A549 (cell line): Measurements from ENCODE around the gene BICRA. TPM values are rescaled to one million over a fixed set of nuclear protein-coding genes. Genes with fewer than 3 reads are reported as not detected.

Experiments used
- ATAC-seq, 2 experiments: fragments of 200-7000 bp in 1 of 2; fragments of >200 bp in 1 of 2; cut with Nextera tagmentation in 1 of 2; cut with Tn5 transposase in 1 of 2; 3 replicates each; pipeline versions ENCODE4 v1.8.0 to v1.9.1; 2018 to 2020; ENCODE audit warnings: mild to moderate bottlenecking in 1 of 2, moderate library complexity in 1 of 2
- CTCF ChIA-PET: fragments of 300-600 bp; sonication (Branson Sonifier 250); formaldehyde crosslinking; extraction: SDS; loops from one replicate; lab custom pipeline; 2021; ENCODE audit warnings: antibody characterized with exemption, inconsistent platforms; lab: Yijun Ruan, JAX
- POLR2A ChIA-PET: fragments of 350-600 bp; formaldehyde crosslinking; extraction: SDS; loops from one replicate; lab custom pipeline; 2021; ENCODE audit warnings: antibody characterized with exemption, inconsistent platforms; lab: Yijun Ruan, JAX
- DNase-seq, 2 experiments: peaks; one replicate each; pipeline versions ENCODE4 v3.0.0 to v3.0.0-alpha.2; 2011 to 2016; ENCODE audit warnings: low read depth in 1 of 2, low spot score in 1 of 2
- FAIRE-seq: peaks from 2 replicates; lab custom pipeline; 2011; peaks lifted over from hg19 to GRCh38; lab: Jason Lieb, UNC
- H3K27ac ChIP-seq, 2 experiments: fragments of >200 bp; sonication (Bioruptor Twin); formaldehyde crosslinking; 3 replicates each; pipeline ENCODE4 v1.5.1; 2016 to 2017
- H3K4me1 ChIP-seq: fragments of >200 bp; sonication (Bioruptor Twin); formaldehyde crosslinking; 3 replicates; pipeline ENCODE4 v1.6.1; 2016
- H3K4me2 ChIP-seq: fragments of >200 bp; sonication (Bioruptor Twin); formaldehyde crosslinking; 3 replicates; pipeline ENCODE4 v1.6.1; 2016
- H3K4me3 ChIP-seq: fragments of >200 bp; sonication (Bioruptor Twin); formaldehyde crosslinking; 3 replicates; pipeline ENCODE4 v1.5.1; 2016
- H3K9me3 ChIP-seq: fragments of >200 bp; sonication (Bioruptor Twin); formaldehyde crosslinking; 3 replicates; pipeline ENCODE4 v1.6.1; 2016
- BCL3 ChIP-seq: fragments of >200 bp; sonication (Bioruptor Twin); formaldehyde crosslinking; IDR thresholded peaks from 3 replicates; pipeline ENCODE4 v1.6.1; 2016
- CEBPB ChIP-seq, 2 experiments: fragments of >200 bp in 1 of 2; sonication (Bioruptor Twin) in 1 of 2; formaldehyde crosslinking in 1 of 2; IDR thresholded peaks; 2 replicates each; pipeline ENCODE4 v1.6.1; 2012 to 2016
- CHD4 ChIP-seq: fragments of 200-600 bp; sonication (generic); IDR thresholded peaks from 2 replicates; pipeline ENCODE4 v1.6.1; 2016; ENCODE audit warnings: antibody characterized with exemption, mild to moderate bottlenecking, borderline replicate concordance
- E2F6 ChIP-seq: IDR thresholded peaks from 2 replicates; pipeline ENCODE4 v1.6.1; 2012; ENCODE audit warnings: low read depth, borderline replicate concordance
- EP300 ChIP-seq, 2 experiments: fragments of >200 bp; sonication (Bioruptor Twin); formaldehyde crosslinking; IDR thresholded peaks; 2 replicates in 1 of 2; 3 replicates in 1 of 2; pipeline ENCODE4 v1.6.1; 2016 to 2017
- FOSB ChIP-seq: fragments of 250-450 bp; sonication (Bioruptor Pico); IDR thresholded peaks from 2 replicates; pipeline ENCODE4 v1.5.0; 2020; ENCODE audit warnings: mild to moderate bottlenecking, moderate library complexity
- HMGXB4 ChIP-seq: fragments of 250-450 bp; sonication (Bioruptor Pico); IDR thresholded peaks from 2 replicates; pipeline ENCODE4 v1.5.0; 2021; ENCODE audit warnings: mild to moderate bottlenecking, moderate library complexity, borderline replicate concordance
- HOXB5 ChIP-seq: fragments of 250-450 bp; sonication (Bioruptor Pico); IDR thresholded peaks from 2 replicates; pipeline ENCODE4 v1.5.0; 2020; ENCODE audit warnings: mild to moderate bottlenecking, moderate library complexity
- JUN ChIP-seq, 2 experiments: fragments of >200 bp; sonication (Bioruptor Twin); formaldehyde crosslinking; IDR thresholded peaks; 2 replicates in 1 of 2; 3 replicates in 1 of 2; pipeline ENCODE4 v1.6.1; 2016 to 2017
- KDM1A ChIP-seq: fragments of 200-600 bp; sonication (generic); IDR thresholded peaks from 2 replicates; pipeline ENCODE4 v1.6.1; 2016; ENCODE audit warnings: low read depth, mild to moderate bottlenecking
- MAX ChIP-seq: IDR thresholded peaks from 2 replicates; pipeline ENCODE4 v1.6.1; 2012
- MYC ChIP-seq: IDR thresholded peaks from 2 replicates; pipeline ENCODE4 v1.6.1; 2012; ENCODE audit warnings: mild to moderate bottlenecking, inconsistent platforms, low read length, improper control_type of control experiment, borderline replicate concordance
- NPAS2 ChIP-seq: fragments of 250-450 bp; sonication (Bioruptor Pico); IDR thresholded peaks from 2 replicates; pipeline ENCODE4 v1.8.0; 2022; ENCODE audit warnings: mild to moderate bottlenecking, moderate library complexity, borderline replicate concordance
- PBX3 ChIP-seq: IDR thresholded peaks from 2 replicates; pipeline ENCODE4 v1.6.1; 2012
- PHF8 ChIP-seq: fragments of 200-600 bp; sonication (generic); IDR thresholded peaks from 2 replicates; pipeline ENCODE4 v1.6.1; 2016; ENCODE audit warnings: low read depth, mild to moderate bottlenecking, antibody characterized with exemption, moderate library complexity, borderline replicate concordance
- RAD21 ChIP-seq, 2 experiments: fragments of >200 bp in 1 of 2; sonication (Bioruptor Twin) in 1 of 2; formaldehyde crosslinking in 1 of 2; IDR thresholded peaks in 1 of 2; conservative IDR thresholded peaks in 1 of 2; 2 replicates in 1 of 2; 3 replicates in 1 of 2; pipeline ENCODE4 v1.6.1; 2012 to 2018; ENCODE audit warnings: inconsistent platforms in 1 of 2
- RARB ChIP-seq: fragments of 250-450 bp; sonication (Bioruptor Pico); IDR thresholded peaks from 2 replicates; pipeline ENCODE4 v1.8.0; 2021; ENCODE audit warnings: mild to moderate bottlenecking, moderate library complexity
- SMC3 ChIP-seq: fragments of >200 bp; sonication (Bioruptor Twin); formaldehyde crosslinking; IDR thresholded peaks from 3 replicates; pipeline ENCODE4 v1.6.1; 2018; ENCODE audit warnings: inconsistent platforms
- SREBF2 ChIP-seq: fragments of 450-650 bp; IDR thresholded peaks from 2 replicates; pipeline ENCODE4 v1.6.1; 2014; ENCODE audit warnings: mild to moderate bottlenecking, moderate library complexity
- TFCP2L1 ChIP-seq: fragments of 250-450 bp; sonication (Bioruptor Pico); IDR thresholded peaks from 2 replicates; pipeline ENCODE4 v1.5.0; 2021; ENCODE audit warnings: mild to moderate bottlenecking
- ZFP36 ChIP-seq: fragments of 450-650 bp; IDR thresholded peaks from 2 replicates; pipeline ENCODE4 v1.6.1; 2014; ENCODE audit warnings: borderline replicate concordance; ENCODE audit not compliant: partially characterized antibody
- ZSCAN20 ChIP-seq: fragments of 250-450 bp; sonication (Bioruptor Pico); IDR thresholded peaks from 2 replicates; pipeline ENCODE4 v1.8.0; 2022; ENCODE audit warnings: mild to moderate bottlenecking, moderate library complexity
- WGBS: methylation state at CpG from one replicate; pipeline ENCODE4 v1.1.6; 2017; ENCODE audit errors: missing lambda C conversion rate; 5-methylcytosine and 5-hydroxymethylcytosine counted together
- polyA plus RNA-seq, 4 experiments: library from polyadenylated mRNA; depleted of rRNA in 3 of 4; stranded (reverse); fragments of >200 nt; fragmentation: RNase III in 1 of 4; extraction: RNeasy Plus Mini Kit Qiagen cat#74134 plus additional on column Dnase treatment in 1 of 4; gene quantifications; 2 replicates in 3 of 4; 3 replicates in 1 of 4; pipeline ENCODE4 v1.2.3, GENCODE V29; 2011 to 2017

BICRA gene
- polyA plus RNA-seq, 2 of the 4 experiments (the other 2 are of a cell fraction), result 0.83 to 12.4 TPM

GRCh38 chr19:47564081-47564480, 44.9 kb upstream of the BICRA start (continued):
- TF ChIP-seq E2F6, result no peak

GRCh38 chr19:47569331-47569730, 39.6 kb upstream of the BICRA start:
- WGBS, result 88% methylated on average over 9 of the region's 9 CpGs
- H3K9me3 ChIP-seq, result no peaks in the 10 kb centered on the region
- FAIRE-seq (no peak), DNase-seq (no peak), ATAC-seq (no peak)
- ChIA-PET POLR2A (no interaction called here), CTCF (interaction anchor here (0.6 to 1.4 kb wide), 5 partner anchors 9 to 902 kb away, joined by 3 to 6 read pairs (median 3); no protein-coding TSS in a partner anchor)
- no peaks in the 10 kb centered on the region for H3K4me1 ChIP-seq
- H3K4me2 ChIP-seq, result no peak overlapping the region
- no peak overlapping the region for H3K4me3 ChIP-seq
- H3K27ac ChIP-seq, result no peak overlapping the region
- TF ChIP-seq E2F6 (no peak), TFCP2L1 (CRISPR knock-in tag) (no peak), ZSCAN20 (CRISPR knock-in tag) (no peak), RARB (CRISPR knock-in tag) (no peak), FOSB (CRISPR knock-in tag) (no peak), SMC3 (no peak), NPAS2 (CRISPR knock-in tag) (no peak), RAD21 (conservative IDR thresholded peaks at IDR 0.05 in 1 of 2, IDR thresholded peaks at IDR 0.05 in 1 of 2) (no peak), MYC (no peak), PHF8 (no peak), JUN (IDR thresholded peaks at IDR 0.05) (no peak), CEBPB (IDR thresholded peaks at IDR 0.05) (no peak), ZFP36 (no peak), HOXB5 (CRISPR knock-in tag) (no peak), KDM1A (no peak), CHD4 (no peak), BCL3 (no peak)

GRCh38 chr19:47572635-47573034, 36.3 kb upstream of the BICRA start:
- Histone ChIP-seq H3K4me3 (no peak overlapping the region), H3K4me2 (no peak overlapping the region), H3K9me3 (no peaks in the 10 kb centered on the region)
- ChIA-PET CTCF (no interaction called here), POLR2A (no interaction called here)
- ATAC-seq, result no peak
- whole genome bisulfite sequencing, result 86% methylated on average over 19 of the region's 22 CpGs
- DNase-seq, result no peak
- TF ChIP-seq SREBF2, result no peak
- no peak for TF ChIP-seq MAX
- TF ChIP-seq EP300 (IDR thresholded peaks at IDR 0.05), result no peak
- TF ChIP-seq PBX3, result no peak
- TF ChIP-seq ZSCAN20 (CRISPR knock-in tag), result no peak
- TF ChIP-seq CEBPB (IDR thresholded peaks at IDR 0.05), result no peak
- TF ChIP-seq HMGXB4 (CRISPR knock-in tag), result no peak
- TF ChIP-seq, all 56 proteins: peak for 0
- no peak for FAIRE-seq
- Histone ChIP-seq H3K27ac (no peak overlapping the region), H3K4me1 (no peaks in the 10 kb centered on the region)
